T-helper 1 cell treated with Interleukin-12 subunit alpha and Interleukin-12 subunit beta and Interleukin-4 antibody, amounts not matched to agents 30 ng/mL and 1 ng/mL, for 36 hours (primary cell): Measurements from ENCODE around the gene TAS2R40. TPM values are rescaled to one million over a fixed set of nuclear protein-coding genes. Genes with fewer than 3 reads are reported as not detected.
"Not testable (repeated sequence)": the region's sequence is repeated elsewhere in the genome, so short reads cannot be mapped to it uniquely, and the experiment has no call there.

Experiments
- intact Hi-C: fragments of 100-400 bp; cut with micrococcal nuclease; formaldehyde crosslinking; loops from one replicate; pipeline ENCODE4 v1.15.1; 2024
- total RNA-seq: library from RNA; stranded (reverse); gene quantifications from 2 replicates; pipeline ENCODE4 v1.2.3, GENCODE V29; 2022

TAS2R40 gene
- total RNA-seq: not detected in 2 replicates

- intact Hi-C loops: no loop called here
Measured at GRCh38 chr7:143221737-143222136, at the start of gene TAS2R40. Gene TAS2R40 (plus strand): TSS chr7:143222037. CDS start chr7:143222079, 42 bp downstream.

- intact Hi-C loops: no loop called here
Measured at GRCh38 chr7:143172354-143172753, 49.5 kb upstream of the TAS2R40 start.

GRCh38 chr7:143176128-143176527, 45.7 kb upstream of the TAS2R40 start:
- intact Hi-C loops: no loop called here

- intact Hi-C loops: no loop called here
Measured at GRCh38 chr7:143177374-143178119, 44.3 kb upstream of the TAS2R40 start.

- intact Hi-C loops: not testable (repeated sequence)
Measured at GRCh38 chr7:143180771-143181170, 41.1 kb upstream of the TAS2R40 start.

DNA sequence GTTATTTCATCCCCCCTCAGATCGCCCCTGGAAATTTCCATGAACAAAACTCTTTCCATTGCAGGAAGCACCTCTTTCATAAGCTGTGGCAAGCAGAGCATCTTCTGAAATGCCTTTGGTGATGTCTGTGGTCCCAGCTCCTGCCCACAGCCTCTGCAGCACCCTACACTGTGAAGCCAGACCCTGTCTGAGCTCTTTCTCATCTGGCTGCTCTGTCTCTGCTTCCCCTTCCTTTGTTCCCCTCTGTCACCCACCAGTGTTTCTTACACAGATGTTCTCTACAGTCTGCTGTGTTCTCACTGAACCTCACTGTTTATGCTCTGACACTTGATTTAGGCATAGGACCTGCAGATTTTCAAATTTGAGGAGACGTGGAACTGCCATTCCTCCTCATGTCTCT, 40.5 kb upstream of the TAS2R40 start:
- intact Hi-C loops: no loop called here

DNA sequence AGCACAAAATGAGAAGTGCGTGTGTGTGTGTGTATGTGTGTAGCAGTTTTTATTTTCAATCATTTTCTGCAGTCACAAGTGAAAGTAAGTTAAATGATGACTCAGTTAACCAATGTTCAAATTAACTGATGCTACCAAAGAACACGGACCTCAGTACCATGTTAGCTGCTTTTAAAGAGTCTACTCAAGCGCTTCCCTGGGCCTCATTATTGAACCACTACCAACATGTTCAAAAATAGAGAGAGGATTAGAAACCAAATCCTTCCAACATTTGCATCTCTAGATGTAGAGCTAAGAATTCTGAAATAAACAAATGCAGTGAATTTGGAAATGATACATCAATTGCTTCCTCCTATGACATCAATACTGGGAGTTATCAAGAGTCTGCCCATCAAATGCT, 38.8 kb upstream of the TAS2R40 start, which contains the start of gene TAS2R39:
TSS of gene TAS2R39 (plus strand) at position 396 of the 400 bp plus-strand sequence. CDS start at position 396, 0 bp downstream.
- intact Hi-C loops: no loop called here

DNA sequence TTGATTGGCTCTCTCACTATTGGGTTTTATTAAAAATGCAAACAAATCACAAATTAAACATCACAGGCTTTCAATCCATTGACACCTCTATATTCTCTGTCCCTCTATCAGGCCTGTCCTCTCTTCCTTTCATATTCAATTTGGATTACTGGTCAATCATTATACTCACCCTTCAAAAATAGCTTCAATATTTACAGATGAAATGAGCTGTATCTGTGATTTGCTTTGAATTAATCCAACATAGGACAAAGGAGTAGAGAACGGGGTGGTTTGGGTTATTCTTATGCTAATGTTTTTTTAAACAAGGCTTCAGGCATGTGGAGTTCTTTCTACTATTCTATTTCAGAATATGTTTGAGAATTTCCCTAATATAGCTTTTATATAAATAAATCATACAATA, 36.3 kb upstream of the TAS2R40 start:
- intact Hi-C loops: no loop called here

- intact Hi-C loops: no loop called here
Measured at GRCh38 chr7:143188994-143189393, 32.8 kb upstream of the TAS2R40 start.

DNA sequence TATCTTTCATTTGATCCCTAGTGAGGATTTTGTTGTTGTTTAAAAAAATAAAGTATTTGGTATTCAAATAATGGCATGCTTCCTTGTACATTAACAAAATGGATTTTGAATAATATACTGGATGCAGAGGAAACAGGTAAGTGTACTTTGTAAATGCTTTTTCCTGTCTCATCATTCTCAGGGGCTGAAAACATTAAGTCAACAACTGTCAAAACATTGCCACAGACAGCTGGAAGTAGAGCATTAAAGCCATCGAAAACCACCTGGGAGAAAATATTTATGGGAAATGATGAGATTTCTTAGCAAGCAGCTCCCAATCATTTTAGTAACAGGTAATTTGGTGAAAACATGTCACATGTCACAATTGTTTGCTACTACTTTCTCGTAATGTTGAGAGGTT, 28.0 kb upstream of the TAS2R40 start:
- intact Hi-C loops: loop anchor here (2.0 kb wide), 1 partner anchor 21 kb away; no protein-coding TSS in a partner anchor

GRCh38 chr7:143199040-143199439, 22.8 kb upstream of the TAS2R40 start:
- intact Hi-C loops: no loop called here

GRCh38 chr7:143202161-143202560, 19.7 kb upstream of the TAS2R40 start:
- intact Hi-C loops: no loop called here

GRCh38 chr7:143203386-143203785, 18.5 kb upstream of the TAS2R40 start:
- intact Hi-C loops: no loop called here

- intact Hi-C loops: no loop called here
Measured at GRCh38 chr7:143205560-143206293, 16.1 kb upstream of the TAS2R40 start.

GRCh38 chr7:143210541-143210940, 11.3 kb upstream of the TAS2R40 start:
- intact Hi-C loops: no loop called here

DNA sequence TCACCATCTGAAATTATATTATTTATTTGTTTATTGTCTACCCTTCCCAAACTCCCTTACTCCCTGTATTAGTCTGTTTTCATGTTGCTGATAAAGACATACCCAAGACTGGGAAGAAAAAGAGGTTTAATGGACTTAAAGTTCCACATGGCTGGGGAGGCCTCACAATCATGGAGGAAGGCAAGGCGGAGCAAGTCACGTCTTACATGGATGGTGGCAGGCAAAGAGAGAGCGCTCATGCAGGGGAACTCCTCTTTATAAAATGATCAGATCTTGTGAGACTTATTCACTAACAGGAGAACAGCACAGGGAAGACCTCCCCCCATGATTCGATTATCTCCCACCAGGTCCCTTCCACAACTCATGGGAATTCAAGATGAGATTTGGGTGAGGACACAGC, 8.4 kb upstream of the TAS2R40 start:
- intact Hi-C loops: not testable (repeated sequence)

DNA sequence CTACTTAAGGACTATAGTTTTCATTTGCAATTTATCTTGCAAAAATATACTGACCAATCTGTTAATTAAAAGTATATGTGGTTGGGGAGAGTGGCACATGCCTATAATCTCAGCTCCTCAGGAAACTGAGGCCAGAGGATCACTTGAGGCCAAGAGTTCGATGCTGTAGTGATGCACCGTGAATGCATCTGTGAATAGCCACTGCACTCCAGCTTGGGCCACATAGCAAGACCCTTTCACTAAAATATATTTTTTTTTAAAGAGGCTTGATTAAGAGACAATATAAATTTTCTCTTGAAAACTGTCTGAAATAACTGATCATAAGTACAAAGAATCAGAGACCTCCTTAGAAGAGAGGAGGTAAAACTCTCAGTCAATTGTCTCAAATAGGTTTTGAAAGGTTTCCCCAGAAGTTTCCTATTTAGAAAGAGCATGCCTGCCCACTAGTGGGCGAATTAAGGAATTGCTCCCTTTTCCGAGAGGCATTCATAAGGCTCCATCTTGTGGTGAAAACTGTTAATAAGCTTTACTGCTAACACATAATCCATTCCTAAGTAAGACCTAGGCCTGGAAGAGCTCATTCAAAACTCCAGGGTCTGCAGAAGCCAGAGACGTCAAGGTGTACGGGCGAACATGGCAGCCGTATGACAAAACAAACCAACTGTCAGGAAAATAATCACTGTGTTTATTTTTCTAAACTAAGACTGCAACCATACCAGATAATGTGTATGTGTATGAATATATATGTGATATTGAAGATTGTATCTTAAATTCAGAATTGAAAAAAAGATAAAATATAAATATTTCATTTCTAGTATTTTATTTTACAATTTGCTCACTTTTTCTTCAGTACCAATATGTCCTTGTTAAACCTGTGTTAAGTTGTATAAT, 6.8 kb upstream of the TAS2R40 start:
- intact Hi-C loops: loop anchor here (1.0 to 2.0 kb wide), 17 partner anchors 20 to 1239 kb away; no protein-coding TSS in a partner anchor

GRCh38 chr7:143216151-143216550, 5.7 kb upstream of the TAS2R40 start:
- intact Hi-C loops: no loop called here

DNA sequence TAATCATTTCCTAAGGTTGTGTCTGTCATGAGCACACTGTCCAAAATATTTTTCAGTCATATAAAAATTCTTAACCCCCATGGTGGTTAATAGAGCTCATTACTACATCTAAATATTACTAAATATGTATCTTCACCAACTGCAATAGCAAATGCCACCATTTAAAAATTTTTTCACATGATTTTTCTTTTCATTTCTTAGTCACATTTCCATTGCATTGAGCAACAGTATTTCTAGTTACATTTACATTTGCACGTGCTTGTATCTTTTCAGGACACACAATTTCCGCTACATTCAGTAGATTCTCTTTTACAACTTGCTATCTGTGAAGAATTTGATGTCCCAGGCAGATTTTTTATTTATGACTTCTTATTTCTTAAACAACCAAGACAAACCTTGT, 5.2 kb upstream of the TAS2R40 start:
- intact Hi-C loops: no loop called here

- intact Hi-C loops: no loop called here
Measured at GRCh38 chr7:143217806-143218205, 4.0 kb upstream of the TAS2R40 start.

GRCh38 chr7:143221286-143221685, 551 bp upstream of the TAS2R40 start:
- intact Hi-C loops: no loop called here
